ENCODE data around the gene ABHD6. TPM values are rescaled to one million over a fixed set of nuclear protein-coding genes. Genes with fewer than 3 reads are reported as not detected.
"Not testable (repeated sequence)": the region's sequence is repeated elsewhere in the genome, so short reads cannot be mapped to it uniquely, and the experiment has no call there.

The ABHD6 gene
- total RNA-seq, 1 donor from 2014 or later: 28.2 TPM

DNA sequence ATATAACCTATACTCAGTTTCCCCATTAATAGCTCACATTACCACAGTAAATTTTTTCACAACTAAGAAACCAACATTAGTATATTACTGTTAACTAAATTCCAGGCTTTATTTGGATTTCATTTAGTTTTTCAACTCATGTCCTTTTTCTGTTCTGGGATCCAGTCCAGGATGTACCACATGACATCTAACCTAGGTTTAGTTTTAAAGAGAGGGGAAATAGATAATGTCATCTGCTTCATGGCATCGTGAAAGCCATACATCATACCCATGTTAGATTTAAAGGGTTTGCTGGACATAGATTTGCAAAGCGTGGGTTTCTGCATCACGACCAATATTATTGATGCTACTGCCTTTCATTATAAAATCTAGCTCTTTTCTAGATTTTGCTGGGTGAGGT lies 35.3 kb downstream of the ABHD6 start:
- peaks cover 72% of the 10 kb centered on the region for H3K36me3 Mint-ChIP-seq (ENCODE audit: low read depth)
- H3K4me1 Mint-ChIP-seq (ENCODE audit: low read depth): peaks cover 17% of the 10 kb centered on the region
- intact Hi-C loops (cut with micrococcal nuclease): loop anchor here (1.0 to 2.0 kb wide), 2 partner anchors 13 to 36 kb away; partner anchors contain the start of gene ABHD6
- no peak for DNase-seq (ENCODE audit: low spot score)
- no peak overlapping the region for H3K4me3 Mint-ChIP-seq (ENCODE audit: low read depth)
- H3K27ac Mint-ChIP-seq: peak overlapping the region; percentile 12
- H3K27me3 Mint-ChIP-seq (ENCODE audit: low read depth): no peaks in the 10 kb centered on the region
- peaks cover 6% of the 10 kb centered on the region for H3K9me3 Mint-ChIP-seq

DNA sequence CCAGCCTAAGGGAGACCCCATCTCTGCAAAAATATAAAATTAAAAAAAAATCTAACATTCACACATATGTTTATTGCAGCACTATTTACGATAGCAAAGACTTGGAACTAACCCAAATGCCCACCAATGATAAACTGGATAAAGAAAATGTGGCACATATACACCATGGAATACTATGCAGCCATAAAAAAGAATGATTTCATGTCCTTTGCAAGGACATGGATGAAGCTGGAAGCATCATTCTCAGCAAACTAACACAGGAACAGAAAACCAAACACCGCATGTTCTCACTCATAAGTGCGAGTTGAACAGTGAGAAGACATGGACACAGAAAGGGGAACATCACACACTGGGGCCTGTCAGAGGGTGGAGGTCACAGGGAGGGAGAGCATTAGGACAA lies 35.8 kb downstream of the ABHD6 start:
- Mint-ChIP-seq H3K4me1 (ENCODE audit: low read depth) (peaks cover 15% of the 10 kb centered on the region), H3K27ac (peak overlapping the region; percentile 19), H3K36me3 (ENCODE audit: low read depth) (peaks cover 73% of the 10 kb centered on the region)
- DNase-seq (ENCODE audit: low spot score); H3K27me3 Mint-ChIP-seq (ENCODE audit: low read depth); H3K9me3 Mint-ChIP-seq; H3K4me3 Mint-ChIP-seq (ENCODE audit: low read depth): not testable (repeated sequence)
- intact Hi-C loops (cut with micrococcal nuclease): loop anchor here (2.0 kb wide), 1 partner anchor 37 kb away; the partner anchor contains the start of gene ABHD6

DNA sequence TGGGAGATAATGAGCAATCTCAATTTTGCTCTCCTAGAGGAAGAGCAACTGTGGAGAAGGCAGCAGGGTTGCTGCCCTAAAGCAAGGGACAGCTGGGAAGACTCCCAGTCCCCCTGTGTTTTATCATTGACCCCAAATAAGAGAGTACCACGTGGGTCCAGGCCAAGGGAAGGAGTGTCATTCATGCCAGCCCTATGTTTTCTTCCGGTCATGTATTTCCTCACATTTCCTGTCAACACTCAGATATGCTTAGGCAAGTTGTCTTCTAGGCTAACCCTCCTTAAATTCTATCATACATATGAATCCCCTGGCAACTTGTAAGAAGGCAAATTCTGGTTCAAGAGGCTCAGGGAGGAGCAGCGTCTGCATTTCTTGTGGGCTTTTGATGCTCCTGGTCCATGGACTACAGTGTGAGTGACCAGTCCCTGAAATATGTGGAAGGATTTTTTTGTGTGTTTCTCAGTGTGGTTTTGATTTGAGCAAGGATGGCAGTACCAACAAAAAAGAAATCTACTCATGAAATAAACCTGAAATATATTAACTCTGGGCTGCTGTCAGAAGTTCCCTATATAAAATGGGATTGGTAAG lies 36.5 kb downstream of the ABHD6 start:
- peaks cover 6% of the 10 kb centered on the region for H3K9me3 Mint-ChIP-seq
- no peaks in the 10 kb centered on the region for H3K27me3 Mint-ChIP-seq (ENCODE audit: low read depth)
- peaks cover 10% of the 10 kb centered on the region for H3K4me1 Mint-ChIP-seq (ENCODE audit: low read depth)
- DNase-seq (ENCODE audit: low spot score): no peak
- peaks cover 71% of the 10 kb centered on the region for H3K36me3 Mint-ChIP-seq (ENCODE audit: low read depth)
- H3K4me3 Mint-ChIP-seq (ENCODE audit: low read depth): no peak overlapping the region
- intact Hi-C loops (cut with micrococcal nuclease): no loop called here
- H3K27ac Mint-ChIP-seq: no peak overlapping the region

- no peaks in the 10 kb centered on the region for H3K4me1 Mint-ChIP-seq (ENCODE audit: low read depth)
These were observed 43.5 kb downstream of the ABHD6 start for GRCh38 chr3:58281069-58281468.

GRCh38 chr3:58285334-58285733 lies 47.7 kb downstream of the ABHD6 start:
- Mint-ChIP-seq H3K9me3 (no peaks in the 10 kb centered on the region), H3K27me3 (ENCODE audit: low read depth) (no peaks in the 10 kb centered on the region), H3K27ac (no peak overlapping the region), H3K36me3 (ENCODE audit: low read depth) (peaks cover 28% of the 10 kb centered on the region), H3K4me3 (ENCODE audit: low read depth) (no peak overlapping the region), H3K4me1 (ENCODE audit: low read depth) (no peaks in the 10 kb centered on the region)
- intact Hi-C loops (cut with micrococcal nuclease): no loop called here
- no peak for DNase-seq (ENCODE audit: low spot score)

More at GRCh38 chr3:58281069-58281468, 43.5 kb downstream of the ABHD6 start:
- H3K9me3 Mint-ChIP-seq: peaks cover 6% of the 10 kb centered on the region
- H3K27ac Mint-ChIP-seq: no peak overlapping the region
- H3K36me3 Mint-ChIP-seq (ENCODE audit: low read depth): peaks cover 48% of the 10 kb centered on the region
- intact Hi-C loops (cut with micrococcal nuclease): no loop called here
- H3K4me3 Mint-ChIP-seq (ENCODE audit: low read depth): no peak overlapping the region
- no peak for DNase-seq (ENCODE audit: low spot score)
- H3K27me3 Mint-ChIP-seq (ENCODE audit: low read depth): no peaks in the 10 kb centered on the region

DNA sequence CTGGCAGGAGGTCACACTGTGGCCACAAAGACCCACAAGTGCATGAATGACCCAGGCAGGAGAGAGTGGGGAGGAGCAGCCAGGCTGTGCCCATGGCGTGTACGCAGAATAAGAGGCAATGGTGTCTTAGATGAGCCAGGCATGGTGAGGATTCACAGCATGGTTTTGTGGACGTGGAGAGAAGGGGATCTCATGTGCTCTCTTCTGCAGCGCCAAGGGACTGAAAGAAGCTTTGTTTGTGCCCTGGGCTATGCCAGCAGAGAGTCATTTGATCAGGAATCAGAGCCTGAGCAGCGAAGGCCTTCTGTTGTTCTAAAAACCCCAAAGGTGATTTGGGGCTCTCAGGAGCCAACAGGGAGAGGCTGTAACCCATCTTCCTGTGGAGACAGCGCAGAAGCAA lies 49.8 kb downstream of the ABHD6 start:
- intact Hi-C loops (cut with micrococcal nuclease): no loop called here
- Mint-ChIP-seq H3K27ac (no peak overlapping the region), H3K4me1 (ENCODE audit: low read depth) (no peaks in the 10 kb centered on the region), H3K27me3 (ENCODE audit: low read depth) (no peaks in the 10 kb centered on the region), H3K9me3 (no peaks in the 10 kb centered on the region), H3K36me3 (ENCODE audit: low read depth) (peaks cover 29% of the 10 kb centered on the region), H3K4me3 (ENCODE audit: low read depth) (no peak overlapping the region)
- DNase-seq (ENCODE audit: low spot score): no peak

- H3K27me3 Mint-ChIP-seq (ENCODE audit: low read depth): no peaks in the 10 kb centered on the region
- peaks cover 33% of the 10 kb centered on the region for H3K36me3 Mint-ChIP-seq (ENCODE audit: low read depth)
- intact Hi-C loops (cut with micrococcal nuclease): no loop called here
- no peak for DNase-seq (ENCODE audit: low spot score)
- no peaks in the 10 kb centered on the region for H3K9me3 Mint-ChIP-seq
- no peaks in the 10 kb centered on the region for H3K4me1 Mint-ChIP-seq (ENCODE audit: low read depth)
- no peak overlapping the region for H3K4me3 Mint-ChIP-seq (ENCODE audit: low read depth)
- no peak overlapping the region for H3K27ac Mint-ChIP-seq
These were observed 50.6 kb downstream of the ABHD6 start for GRCh38 chr3:58288011-58288728.

DNA sequence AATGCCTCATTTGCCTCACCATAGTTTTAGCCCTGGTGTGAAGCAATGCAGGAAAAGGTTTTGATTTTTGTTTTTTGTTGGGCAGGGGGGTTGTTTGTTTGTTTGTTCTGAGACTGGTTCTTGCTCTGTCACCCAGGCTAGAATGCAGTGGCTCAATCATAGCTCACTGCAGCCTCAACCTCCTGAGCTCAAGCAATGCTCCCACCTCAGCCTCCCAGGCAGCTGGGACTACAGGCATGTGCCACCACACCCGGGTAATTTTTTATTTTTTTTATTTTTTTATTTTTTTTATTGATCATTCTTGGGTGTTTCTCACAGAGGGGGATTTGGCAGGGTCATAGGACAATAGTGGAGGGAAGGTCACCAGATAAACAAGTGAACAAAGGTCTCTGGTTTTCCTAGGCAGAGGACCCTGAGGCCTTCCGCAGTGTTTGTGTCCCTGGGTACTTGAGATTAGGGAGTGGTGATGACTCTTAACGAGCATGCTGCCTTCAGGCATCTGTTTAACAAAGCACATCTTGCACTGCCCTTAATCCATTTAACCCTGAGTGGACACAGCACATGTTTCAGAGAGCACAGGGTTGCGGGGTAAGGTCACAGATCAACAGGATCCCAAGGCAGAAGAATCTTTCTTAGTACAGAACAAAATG lies 51.5 kb downstream of the ABHD6 start:
- H3K9me3 Mint-ChIP-seq; H3K27me3 Mint-ChIP-seq (ENCODE audit: low read depth); H3K4me3 Mint-ChIP-seq (ENCODE audit: low read depth); H3K27ac Mint-ChIP-seq; intact Hi-C loops (cut with micrococcal nuclease); H3K4me1 Mint-ChIP-seq (ENCODE audit: low read depth); DNase-seq (ENCODE audit: low spot score): not testable (repeated sequence)
- peaks cover 36% of the 10 kb centered on the region for H3K36me3 Mint-ChIP-seq (ENCODE audit: low read depth)

DNA sequence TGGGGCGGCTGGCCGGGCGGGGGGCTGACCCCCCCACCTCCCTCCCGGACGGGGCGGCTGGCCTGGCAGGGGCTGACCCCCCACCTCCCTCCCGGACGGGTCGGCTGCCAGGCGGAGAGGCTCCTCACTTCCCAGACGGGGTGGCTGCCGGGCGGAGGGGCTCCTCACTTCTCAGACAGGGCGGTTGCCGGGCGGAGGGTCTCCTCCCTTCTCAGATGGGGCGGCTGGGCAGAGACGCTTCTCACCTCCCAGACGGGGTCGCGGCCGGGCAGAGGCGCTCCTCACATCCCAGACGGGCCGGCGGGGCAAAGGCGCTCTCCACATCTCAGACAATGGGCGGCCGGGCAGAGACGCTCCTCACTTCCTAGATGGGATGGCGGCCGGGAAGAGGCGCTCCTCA lies 52.9 kb downstream of the ABHD6 start:
- H3K27ac Mint-ChIP-seq; intact Hi-C loops (cut with micrococcal nuclease); H3K4me3 Mint-ChIP-seq (ENCODE audit: low read depth); DNase-seq (ENCODE audit: low spot score); H3K27me3 Mint-ChIP-seq (ENCODE audit: low read depth); H3K4me1 Mint-ChIP-seq (ENCODE audit: low read depth); H3K9me3 Mint-ChIP-seq: not testable (repeated sequence)
- peaks cover 29% of the 10 kb centered on the region for H3K36me3 Mint-ChIP-seq (ENCODE audit: low read depth)

GRCh38 chr3:58291671-58292338 lies 54.2 kb downstream of the ABHD6 start:
- no peaks in the 10 kb centered on the region for H3K27me3 Mint-ChIP-seq (ENCODE audit: low read depth)
- H3K27ac Mint-ChIP-seq: no peak overlapping the region
- intact Hi-C loops (cut with micrococcal nuclease): no loop called here
- H3K4me3 Mint-ChIP-seq (ENCODE audit: low read depth): no peak overlapping the region
- peaks cover 28% of the 10 kb centered on the region for H3K36me3 Mint-ChIP-seq (ENCODE audit: low read depth)
- no peak for DNase-seq (ENCODE audit: low spot score)
- H3K4me1 Mint-ChIP-seq (ENCODE audit: low read depth): no peaks in the 10 kb centered on the region
- H3K9me3 Mint-ChIP-seq: no peaks in the 10 kb centered on the region

DNA sequence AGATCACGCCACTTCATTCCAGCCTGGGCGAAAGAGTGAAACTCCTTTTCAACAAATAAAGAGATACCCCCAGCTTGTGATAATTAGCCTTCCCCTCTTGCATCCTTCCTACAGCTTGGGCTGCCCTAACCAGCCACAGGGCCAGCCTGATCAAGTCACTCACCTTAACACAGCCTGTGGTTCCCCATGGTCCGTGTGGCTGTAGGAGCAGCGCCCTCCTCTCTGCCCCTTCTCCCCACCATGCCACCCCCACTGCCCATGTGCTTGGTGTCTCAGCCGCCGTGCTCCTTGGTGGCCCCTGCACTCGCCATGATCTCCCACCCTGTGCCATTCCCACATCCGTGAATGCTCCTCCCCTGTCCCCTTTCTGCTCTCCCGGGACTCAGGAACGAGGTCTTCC lies 55.3 kb downstream of the ABHD6 start:
- Mint-ChIP-seq H3K4me1 (ENCODE audit: low read depth) (no peaks in the 10 kb centered on the region), H3K9me3 (no peaks in the 10 kb centered on the region), H3K27ac (no peak overlapping the region), H3K4me3 (ENCODE audit: low read depth) (no peak overlapping the region), H3K36me3 (ENCODE audit: low read depth) (peaks cover 27% of the 10 kb centered on the region), H3K27me3 (ENCODE audit: low read depth) (no peaks in the 10 kb centered on the region)
- intact Hi-C loops (cut with micrococcal nuclease): no loop called here
- DNase-seq (ENCODE audit: low spot score): no peak

GRCh38 chr3:58293516-58293915 lies 55.9 kb downstream of the ABHD6 start:
- no peaks in the 10 kb centered on the region for H3K27me3 Mint-ChIP-seq (ENCODE audit: low read depth)
- no peaks in the 10 kb centered on the region for H3K4me1 Mint-ChIP-seq (ENCODE audit: low read depth)
- no peak overlapping the region for H3K27ac Mint-ChIP-seq
- no peak for DNase-seq (ENCODE audit: low spot score)
- H3K4me3 Mint-ChIP-seq (ENCODE audit: low read depth): no peak overlapping the region
- peaks cover 20% of the 10 kb centered on the region for H3K36me3 Mint-ChIP-seq (ENCODE audit: low read depth)
- no peaks in the 10 kb centered on the region for H3K9me3 Mint-ChIP-seq
- intact Hi-C loops (cut with micrococcal nuclease): no loop called here

GRCh38 chr3:58296269-58296668 lies 58.7 kb downstream of the ABHD6 start:
- peaks cover 15% of the 10 kb centered on the region for H3K36me3 Mint-ChIP-seq (ENCODE audit: low read depth)
- H3K27me3 Mint-ChIP-seq (ENCODE audit: low read depth): no peaks in the 10 kb centered on the region
- H3K4me1 Mint-ChIP-seq (ENCODE audit: low read depth): no peaks in the 10 kb centered on the region
- peaks cover 1% of the 10 kb centered on the region for H3K9me3 Mint-ChIP-seq
- DNase-seq (ENCODE audit: low spot score): no peak
- intact Hi-C loops (cut with micrococcal nuclease): no loop called here
- no peak overlapping the region for H3K27ac Mint-ChIP-seq
- no peak overlapping the region for H3K4me3 Mint-ChIP-seq (ENCODE audit: low read depth)
